Hematopoietic multipotent progenitor cell treated with erythropoietin and hydrocortisone succinate and interleukin-3 and kit ligand, for 4 days (in vitro differentiated cells): ENCODE results near the gene POLR3E.

Experiments
- DNase-seq: peaks from one replicate; pipeline ENCODE4 v3.0.0-alpha.2; 2015

Gene POLR3E

GRCh38 chr16:22369221-22369811 lies 72.1 kb downstream of the POLR3E start:
- peak; percentile 78 for DNase-seq

- no peak for DNase-seq
Observed at GRCh38 chr16:22370038-22370820, 73.0 kb downstream of the POLR3E start.

GRCh38 chr16:22372882-22373661 lies 75.9 kb downstream of the POLR3E start:
- no peak for DNase-seq

GRCh38 chr16:22373662-22374310 lies 76.6 kb downstream of the POLR3E start:
- DNase-seq = peak; percentile 56

GRCh38 chr16:22374311-22375116 lies 77.3 kb downstream of the POLR3E start, which contains the start of gene CDR2:
Gene CDR2 (minus strand): TSS chr16:22374619. CDS start chr16:22374309, 310 bp downstream.
- peak; percentile 99 for DNase-seq

- no peak for DNase-seq
Observed at GRCh38 chr16:22375117-22375962, 78.1 kb downstream of the POLR3E start.

- DNase-seq = no peak
Observed at GRCh38 chr16:22375963-22376640, 78.9 kb downstream of the POLR3E start.

GRCh38 chr16:22379656-22380055 lies 82.4 kb downstream of the POLR3E start:
- no peak for DNase-seq

GRCh38 chr16:22380529-22380928 lies 83.3 kb downstream of the POLR3E start:
- no peak for DNase-seq

- no peak for DNase-seq
Observed at GRCh38 chr16:22381392-22381791, 84.2 kb downstream of the POLR3E start.

- no peak for DNase-seq
Observed at GRCh38 chr16:22383827-22384226, 86.6 kb downstream of the POLR3E start.
